ENCODE measurements around the gene PITX2.

The PITX2 gene

GRCh38 chr4:110621328-110621812 lies 1.5 kb downstream of the PITX2 start (continued):
- TF ChIP-seq CSRNP3 (CRISPR knock-in tag; IDR thresholded peaks at IDR 0.05) (no peak), ESRRG (CRISPR knock-in tag; IDR thresholded peaks at IDR 0.05) (no peak), PATZ1 (CRISPR knock-in tag; IDR thresholded peaks at IDR 0.05; ENCODE audit: borderline replicate concordance) (no peak)

GRCh38 chr4:110620691-110621327 lies 2.1 kb downstream of the PITX2 start:
- peak; percentile 71 for ATAC-seq
- TF ChIP-seq POU6F1 (CRISPR knock-in tag; IDR thresholded peaks at IDR 0.05; ENCODE audit: borderline replicate concordance, low read depth) (no peak), ESRRG (CRISPR knock-in tag; IDR thresholded peaks at IDR 0.05) (no peak), CREB5 (CRISPR knock-in tag; IDR thresholded peaks at IDR 0.05; ENCODE audit: low read depth) (no peak), ARNTL (CRISPR knock-in tag; IDR thresholded peaks at IDR 0.05; ENCODE audit: borderline replicate concordance, low read depth) (no peak), ISL1 (CRISPR knock-in tag; IDR thresholded peaks at IDR 0.05) (no peak), TOX (CRISPR knock-in tag; IDR thresholded peaks at IDR 0.05; ENCODE audit: borderline replicate concordance) (no peak), CSRNP3 (CRISPR knock-in tag; IDR thresholded peaks at IDR 0.05) (no peak), SNAI2 (CRISPR knock-in tag; IDR thresholded peaks at IDR 0.05) (no peak), PATZ1 (CRISPR knock-in tag; IDR thresholded peaks at IDR 0.05; ENCODE audit: borderline replicate concordance) (no peak), ZFP3 (CRISPR knock-in tag; IDR thresholded peaks at IDR 0.05) (no peak), PPARA (CRISPR knock-in tag; IDR thresholded peaks at IDR 0.05; ENCODE audit: borderline replicate concordance) (no peak), ZNF8 (CRISPR knock-in tag; IDR thresholded peaks at IDR 0.05) (no peak), GLIS3 (CRISPR knock-in tag; IDR thresholded peaks at IDR 0.05) (no peak), ZNF565 (CRISPR knock-in tag; conservative IDR thresholded peaks at IDR 0.05; ENCODE audit: low read depth) (no peak), ZFP30 (CRISPR knock-in tag; IDR thresholded peaks at IDR 0.05) (no peak), RARB (CRISPR knock-in tag; IDR thresholded peaks at IDR 0.05) (no peak), CSDC2 (CRISPR knock-in tag; IDR thresholded peaks at IDR 0.05) (no peak), TCF4 (CRISPR knock-in tag; IDR thresholded peaks at IDR 0.05; ENCODE audit: borderline replicate concordance) (no peak), ZC3H10 (CRISPR knock-in tag; IDR thresholded peaks at IDR 0.05) (no peak), BACH2 (CRISPR knock-in tag; IDR thresholded peaks at IDR 0.05; ENCODE audit: borderline replicate concordance) (no peak)

GRCh38 chr4:110620322-110620690 lies 2.6 kb downstream of the PITX2 start:
- TF ChIP-seq CREB5 (CRISPR knock-in tag; IDR thresholded peaks at IDR 0.05; ENCODE audit: low read depth) (no peak), ARNTL (CRISPR knock-in tag; IDR thresholded peaks at IDR 0.05; ENCODE audit: borderline replicate concordance, low read depth) (no peak), SNAI2 (CRISPR knock-in tag; IDR thresholded peaks at IDR 0.05) (no peak)
- ATAC-seq: no peak

Data from SK-N-SH treated with all-trans-retinoic acid at 6 μM for 48 hours (cell line).